Pericardium fibroblast (primary cell): ENCODE data around the gene PCDHA1. TPM values are rescaled to one million over a fixed set of nuclear protein-coding genes. Genes with fewer than 3 reads are reported as not detected.

Experiments used
- total RNA-seq: library from RNA; depleted of rRNA; stranded (reverse); fragments of >200 nt; gene quantifications from 2 replicates; pipeline ENCODE4 v1.2.3, GENCODE V29; 2015

Gene PCDHA1
- total RNA-seq, 1 donor from 2014 or later, result not detected

GRCh38 chr5:140925806-140926442, 140.0 kb downstream of the PCDHA1 start, which contains the start of gene PCDHAC1:
TSS of gene PCDHAC1 (plus strand) at chr5:140926299. CDS start at chr5:140926893, 594 bp downstream.

DNA sequence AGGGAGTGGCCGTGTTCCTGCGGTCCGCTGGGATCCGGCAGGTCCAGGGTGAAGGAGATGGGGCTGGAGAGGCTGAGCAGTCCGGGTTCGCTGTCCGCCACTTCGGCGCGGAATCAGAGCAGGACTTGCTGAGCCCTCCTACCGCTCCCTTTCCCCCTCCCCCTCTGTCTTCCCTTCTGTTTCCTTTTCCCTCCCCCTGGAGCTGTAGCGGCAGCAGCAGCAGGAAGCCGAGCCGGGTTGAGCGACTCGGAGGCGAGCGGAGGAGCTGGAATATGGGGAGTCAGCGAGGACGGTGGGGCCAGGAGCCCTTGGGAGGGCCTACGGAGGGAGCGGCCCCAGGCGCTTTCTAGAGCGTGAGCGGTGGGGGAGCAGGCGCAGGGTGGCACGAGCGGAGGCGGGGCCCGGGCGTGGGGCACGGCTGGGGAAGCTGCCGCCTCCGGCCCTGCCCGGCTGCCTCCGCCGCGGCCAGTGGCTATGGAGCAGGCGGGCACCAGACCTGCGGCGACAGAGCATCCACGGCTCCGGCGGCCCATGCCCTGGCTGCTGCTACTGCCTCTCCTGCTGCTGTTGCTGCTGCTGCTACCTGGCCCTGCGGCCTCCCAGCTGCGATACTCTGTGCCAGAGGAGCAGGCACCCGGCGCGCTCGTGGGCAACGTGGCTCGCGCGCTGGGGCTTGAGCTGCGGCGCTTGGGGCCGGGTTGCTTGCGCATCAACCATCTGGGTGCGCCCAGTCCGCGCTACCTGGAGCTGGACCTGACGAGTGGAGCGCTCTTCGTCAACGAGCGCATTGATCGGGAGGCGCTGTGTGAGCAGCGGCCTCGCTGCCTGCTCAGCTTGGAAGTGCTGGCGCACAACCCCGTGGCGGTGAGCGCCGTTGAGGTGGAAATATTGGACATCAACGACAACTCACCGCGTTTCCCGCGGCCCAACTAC, 180.6 kb downstream of the PCDHA1 start, which contains the start of gene PCDHAC2:
Gene PCDHAC2 (plus strand): TSS at position 184 of the 933 bp plus-strand sequence. CDS start 291 bp downstream, at position 475.

GRCh38 chr5:141050622-141051520, 264.9 kb downstream of the PCDHA1 start, which contains the start of gene PCDHB1:
TSS of gene PCDHB1 (plus strand) at chr5:141051374. CDS start at chr5:141051471, 97 bp downstream.

Other genes starting within 250 kb of the PCDHA1 start
- gene EIF4EBP3, start 238.5 kb upstream of the PCDHA1 start, total RNA-seq, result 1.4 and 7.2 TPM in 2 replicates
- gene SRA1, start 228.7 kb upstream of the PCDHA1 start, total RNA-seq, result 18.2 and 42.6 TPM in 2 replicates
- gene APBB3, start 221.5 kb upstream of the PCDHA1 start, total RNA-seq, result 11.1 and 16.0 TPM in 2 replicates
- gene SLC35A4, start 221.3 kb upstream of the PCDHA1 start, total RNA-seq, result 29.9 and 37.6 TPM in 2 replicates
- gene CD14, start 153.0 kb upstream of the PCDHA1 start, total RNA-seq, result 0.17 and 4.3 TPM in 2 replicates
- 8.6 and 11.8 TPM in 2 replicates for gene TMCO6, start 146.7 kb upstream of the PCDHA1 start, total RNA-seq
- 52.4 and 86.2 TPM in 2 replicates for gene NDUFA2, start 138.5 kb upstream of the PCDHA1 start, total RNA-seq
- gene IK, start 138.3 kb upstream of the PCDHA1 start, total RNA-seq, result 49.4 and 66.8 TPM in 2 replicates
- 11.1 and 14.2 TPM in 2 replicates for gene WDR55, start 121.2 kb upstream of the PCDHA1 start, total RNA-seq
- gene DND1, start 112.6 kb upstream of the PCDHA1 start, total RNA-seq, result not detected in 2 replicates
- 51.8 and 56.4 TPM in 2 replicates for gene HARS1, start 94.8 kb upstream of the PCDHA1 start, total RNA-seq
- gene HARS2, start 94.7 kb upstream of the PCDHA1 start, total RNA-seq, result 15.4 and 18.9 TPM in 2 replicates
- gene ZMAT2, start 85.7 kb upstream of the PCDHA1 start, total RNA-seq, result 26.7 and 33.5 TPM in 2 replicates
- gene PCDHA2, start 8.7 kb downstream of the PCDHA1 start, total RNA-seq, result not detected in 2 replicates
- 0.12 TPM in 1 of 2 replicates, not detected in the other for gene PCDHA3, start 14.9 kb downstream of the PCDHA1 start, total RNA-seq
- gene PCDHA4, start 20.9 kb downstream of the PCDHA1 start, total RNA-seq, result 0.23 TPM in 1 of 2 replicates, not detected in the other
- gene PCDHA5, start 35.5 kb downstream of the PCDHA1 start, total RNA-seq, result under 0.01 TPM in 1 of 2 replicates, not detected in the other
- gene PCDHA6, start 41.8 kb downstream of the PCDHA1 start, total RNA-seq, result 0.17 and 0.35 TPM in 2 replicates
- gene PCDHA7, start 48.1 kb downstream of the PCDHA1 start, total RNA-seq, result 0.09 and 0.12 TPM in 2 replicates
- gene PCDHA8, start 55.0 kb downstream of the PCDHA1 start, total RNA-seq, result 0.09 TPM in 1 of 2 replicates, not detected in the other
- gene PCDHA9, start 62.2 kb downstream of the PCDHA1 start, total RNA-seq, result not detected in 2 replicates
- gene PCDHA10, start 69.8 kb downstream of the PCDHA1 start, total RNA-seq, result under 0.01 TPM in 2 replicates
- gene PCDHA11, start 82.8 kb downstream of the PCDHA1 start, total RNA-seq, result not detected in 2 replicates
- gene PCDHA12, start 89.2 kb downstream of the PCDHA1 start, total RNA-seq, result not detected in 2 replicates
- not detected in 2 replicates for gene PCDHA13, start 96.0 kb downstream of the PCDHA1 start, total RNA-seq
- gene PCDHAC1, start 140.2 kb downstream of the PCDHA1 start, total RNA-seq, result under 0.01 and 0.34 TPM in 2 replicates
- gene PCDHAC2, start 180.3 kb downstream of the PCDHA1 start, total RNA-seq, result 0.60 and 2.6 TPM in 2 replicates